GM19328 (cell line): ENCODE results near the gene ATRAID.
"Not testable (repeated sequence)": the region's sequence is repeated elsewhere in the genome, so short reads cannot be mapped to it uniquely, and the experiment has no call there.

Experiments
- ATAC-seq: cut with Tn5 transposase; IDR thresholded peaks from one replicate; pipeline ENCODE4 v1.9.1; 2021; ENCODE audit warnings: mild to moderate bottlenecking, moderate library complexity; ENCODE audit not compliant: unreplicated experiment

Gene ATRAID

GRCh38 chr2:27191070-27191829 lies 20.6 kb upstream of the ATRAID start:
- no peak for ATAC-seq

GRCh38 chr2:27194538-27195354 lies 17.1 kb upstream of the ATRAID start:
- ATAC-seq, result no peak

GRCh38 chr2:27195799-27196198 lies 16.0 kb upstream of the ATRAID start:
- ATAC-seq, result not testable (repeated sequence)

- not testable (repeated sequence) for ATAC-seq
These were observed 13.8 kb upstream of the ATRAID start for GRCh38 chr2:27198068-27198467.

- no peak for ATAC-seq
These were observed 13.2 kb upstream of the ATRAID start for GRCh38 chr2:27198627-27199026.

- ATAC-seq, result no peak
These were observed 12.6 kb upstream of the ATRAID start for GRCh38 chr2:27199241-27199640.

GRCh38 chr2:27201675-27202074 lies 10.2 kb upstream of the ATRAID start:
- ATAC-seq, result no peak

GRCh38 chr2:27202854-27203253 lies 9.0 kb upstream of the ATRAID start:
- no peak for ATAC-seq

- ATAC-seq, result no peak
These were observed 8.1 kb upstream of the ATRAID start for GRCh38 chr2:27203741-27204140.

DNA sequence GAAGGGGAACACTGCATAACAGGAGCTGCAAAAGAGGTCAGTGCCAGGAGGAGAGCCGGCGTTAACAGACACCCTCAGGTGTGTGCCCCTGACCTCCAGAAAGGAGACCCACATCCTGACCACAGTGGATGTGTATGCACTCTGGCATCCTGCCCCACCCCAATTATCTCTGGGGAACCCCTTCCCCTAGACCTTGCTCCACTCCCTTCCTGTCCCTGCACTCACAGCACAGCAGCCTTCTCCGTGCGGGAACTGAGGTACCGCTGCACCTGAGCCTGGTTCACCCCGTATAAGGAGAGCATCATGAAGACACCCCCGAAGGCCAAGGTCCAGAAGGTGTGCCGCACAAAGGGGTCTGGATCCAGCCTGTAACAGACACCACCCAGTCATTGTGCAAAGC lies 7.3 kb upstream of the ATRAID start:
- no peak for ATAC-seq

DNA sequence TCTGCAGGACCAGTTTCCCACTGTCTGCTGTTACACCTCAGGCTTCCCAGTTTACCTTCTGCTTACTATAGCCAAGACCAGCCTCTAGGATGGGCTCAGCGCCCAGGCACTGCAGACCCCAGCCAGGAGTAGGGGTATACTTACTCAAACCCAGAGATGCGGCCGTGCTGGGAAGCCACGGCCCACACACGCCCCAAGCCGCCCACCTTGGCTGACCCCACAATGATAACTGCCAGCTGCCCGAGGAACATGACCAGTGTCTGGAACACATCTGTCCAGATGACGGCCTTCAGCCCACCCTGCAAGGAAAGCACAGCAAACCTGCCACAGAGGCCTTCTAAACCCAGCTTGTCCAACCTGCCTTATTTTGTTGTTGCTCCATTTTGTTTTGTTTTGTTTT lies 6.6 kb upstream of the ATRAID start:
- no peak for ATAC-seq

GRCh38 chr2:27206346-27206745 lies 5.5 kb upstream of the ATRAID start:
- no peak for ATAC-seq

DNA sequence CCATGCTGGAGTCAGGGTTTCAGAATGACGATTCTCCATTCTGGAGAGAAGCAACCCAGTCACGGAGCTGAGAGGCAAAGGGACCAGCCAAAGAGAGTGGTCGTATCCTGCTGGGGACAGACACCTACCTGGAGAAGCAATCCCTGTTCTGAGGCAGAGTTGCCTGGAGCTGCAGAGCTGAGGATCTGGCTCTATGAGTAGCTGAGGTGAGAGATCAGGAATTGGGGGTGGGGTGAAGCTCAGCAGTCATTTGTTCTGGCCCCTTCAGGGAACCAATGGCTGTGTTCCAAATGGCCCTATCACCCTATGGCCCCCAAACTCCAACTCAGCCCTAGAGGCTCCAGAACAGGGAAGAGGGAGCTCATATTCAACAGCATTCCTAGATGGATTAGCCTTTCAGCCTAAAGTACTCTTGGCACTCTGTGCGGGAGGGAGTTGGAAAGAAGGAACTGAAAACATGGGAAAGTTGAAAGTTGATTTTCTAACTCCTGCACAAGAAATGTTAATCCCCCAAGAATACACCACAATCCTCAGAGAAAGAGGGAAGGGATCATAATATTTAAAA lies 3.3 kb upstream of the ATRAID start:
- ATAC-seq, result no peak

DNA sequence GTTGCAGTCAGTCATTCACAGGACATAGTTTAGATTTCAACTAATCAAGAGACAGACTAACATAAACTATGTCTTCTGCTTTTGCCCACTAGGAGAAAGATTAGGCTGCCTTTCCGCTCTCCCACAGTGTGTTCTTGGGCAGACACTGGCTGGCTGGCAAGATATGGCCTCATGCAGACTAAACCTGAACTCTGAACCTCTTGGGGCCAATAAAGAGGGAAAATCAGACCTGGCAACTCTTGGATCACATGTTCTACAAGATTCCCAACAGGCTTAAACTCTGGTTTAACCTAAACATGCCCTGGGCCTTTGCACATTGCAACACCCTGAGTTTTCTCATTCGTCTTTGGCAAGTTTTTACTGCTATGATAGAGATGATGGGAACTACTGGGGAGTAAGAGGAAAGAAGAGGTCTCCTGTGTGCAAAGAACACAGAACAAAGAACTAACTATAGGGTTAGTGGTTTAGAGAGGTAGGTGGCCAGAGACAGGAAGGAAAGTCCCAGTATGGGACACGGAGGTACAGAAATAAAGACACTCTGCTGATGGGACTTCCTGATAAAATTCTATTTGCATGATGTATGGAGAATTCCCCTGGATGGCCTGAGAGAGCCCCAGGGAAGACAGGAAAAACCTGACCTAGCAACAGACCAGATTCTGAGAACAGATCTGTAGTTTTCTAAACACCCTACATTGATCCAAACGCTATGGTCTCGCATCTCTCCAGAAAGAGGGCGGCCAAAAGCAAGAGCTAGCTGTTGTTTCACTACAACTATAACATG lies 2.0 kb upstream of the ATRAID start:
- no peak for ATAC-seq

GRCh38 chr2:27211241-27211942 lies 449 bp upstream of the ATRAID start:
- no peak for ATAC-seq

GRCh38 chr2:27212626-27213471 lies 1.0 kb downstream of the ATRAID start:
- ATAC-seq, result no peak

DNA sequence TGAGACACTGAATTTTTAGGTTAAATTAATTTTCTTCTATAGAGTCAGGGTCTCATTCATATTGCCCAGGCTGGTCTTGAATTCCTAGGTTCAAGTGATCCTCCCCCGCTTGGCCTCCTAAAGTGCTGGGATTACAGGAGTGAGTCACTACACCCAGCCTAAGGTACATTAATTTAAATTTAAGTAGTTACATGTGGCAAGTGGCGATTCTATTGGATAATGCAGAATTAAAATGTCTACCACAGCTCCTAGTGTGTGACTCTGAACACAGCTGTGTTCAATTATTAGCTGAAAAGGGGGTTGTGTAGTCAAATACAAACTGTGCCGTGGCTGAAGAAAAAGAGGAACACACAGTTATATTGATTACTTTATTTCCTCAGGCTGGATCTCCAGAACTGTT lies 3.1 kb downstream of the ATRAID start:
- ATAC-seq, result no peak

- no peak for ATAC-seq
These were observed 4.7 kb downstream of the ATRAID start for GRCh38 chr2:27216416-27217137.
